HG03432 (cell line): Measurements from ENCODE around the gene AP2A1.
A peak's percentile ranks its signal among the peaks of the same experiment; 100 is the strongest.

Source experiments
- ATAC-seq: cut with Tn5 transposase; IDR thresholded peaks from one replicate; pipeline ENCODE4 v1.9.1; 2021; ENCODE audit warnings: mild to moderate bottlenecking, moderate library complexity; ENCODE audit not compliant: unreplicated experiment

The AP2A1 gene

GRCh38 chr19:49766007-49766929 lies 533 bp upstream of the AP2A1 start:
- ATAC-seq, result peak; percentile 91

- ATAC-seq, result no peak
These were observed 580 bp downstream of the AP2A1 start for GRCh38 chr19:49767381-49767780.

GRCh38 chr19:49767967-49768581 lies 1.3 kb downstream of the AP2A1 start:
- no peak for ATAC-seq

- ATAC-seq, result no peak
These were observed 3.7 kb downstream of the AP2A1 start for GRCh38 chr19:49770529-49770928.

- no peak for ATAC-seq
These were observed 4.9 kb downstream of the AP2A1 start for GRCh38 chr19:49771674-49772139.

GRCh38 chr19:49772850-49773432 lies 6.1 kb downstream of the AP2A1 start:
- ATAC-seq, result no peak

GRCh38 chr19:49773663-49774350 lies 7.0 kb downstream of the AP2A1 start:
- ATAC-seq, result no peak

GRCh38 chr19:49774969-49775368 lies 8.2 kb downstream of the AP2A1 start:
- ATAC-seq, result no peak

- ATAC-seq, result no peak
These were observed 9.1 kb downstream of the AP2A1 start for GRCh38 chr19:49775742-49776370.

GRCh38 chr19:49776371-49776764 lies 9.6 kb downstream of the AP2A1 start:
- ATAC-seq, result no peak

GRCh38 chr19:49779731-49780555 lies 13.1 kb downstream of the AP2A1 start:
- no peak for ATAC-seq

GRCh38 chr19:49780861-49781260 lies 14.1 kb downstream of the AP2A1 start:
- no peak for ATAC-seq

- no peak for ATAC-seq
These were observed 14.6 kb downstream of the AP2A1 start for GRCh38 chr19:49781394-49781793.

- ATAC-seq, result no peak
These were observed 15.7 kb downstream of the AP2A1 start for GRCh38 chr19:49782515-49782914.

- no peak for ATAC-seq
These were observed 19.6 kb downstream of the AP2A1 start for GRCh38 chr19:49786376-49786820.

- ATAC-seq, result no peak
These were observed 20.9 kb downstream of the AP2A1 start for GRCh38 chr19:49787746-49788145.

- ATAC-seq, result no peak
These were observed 22.1 kb downstream of the AP2A1 start for GRCh38 chr19:49788857-49789256.

GRCh38 chr19:49790866-49791265 lies 24.1 kb downstream of the AP2A1 start:
- ATAC-seq, result no peak

GRCh38 chr19:49791776-49792445 lies 25.1 kb downstream of the AP2A1 start:
- ATAC-seq, result no peak
